Measurements from ENCODE around the gene PCDHGA10.
"Not testable (repeated sequence)": the region's sequence is repeated elsewhere in the genome, so short reads cannot be mapped to it uniquely, and the experiment has no call there.

PCDHGA10 gene

DNA sequence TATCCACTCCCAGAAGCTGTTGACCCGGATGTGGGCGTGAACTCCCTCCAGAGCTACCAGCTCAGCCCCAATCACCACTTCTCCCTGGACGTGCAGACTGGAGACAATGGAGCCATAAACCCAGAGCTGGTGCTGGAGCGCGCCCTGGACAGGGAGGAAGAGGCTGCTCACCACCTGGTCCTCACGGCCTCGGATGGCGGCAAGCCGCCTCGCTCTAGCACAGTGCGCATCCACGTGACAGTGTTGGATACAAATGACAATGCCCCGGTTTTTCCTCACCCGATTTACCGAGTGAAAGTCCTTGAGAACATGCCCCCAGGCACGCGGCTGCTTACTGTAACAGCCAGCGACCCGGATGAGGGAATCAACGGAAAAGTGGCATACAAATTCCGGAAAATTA is 19.5 kb upstream of the PCDHGA10 start:
- Histone ChIP-seq H3K4me1 (ENCODE audit: insufficient read depth, low read length, poor library complexity, severe bottlenecking) (no peaks in the 10 kb centered on the region), H3K4me2 (ENCODE audit: low read depth, low read length, poor library complexity, severe bottlenecking) (no peak overlapping the region), H3F3A (ENCODE audit: low read depth) (no peaks in the 10 kb centered on the region), H2AFZ (ENCODE audit: low read length) (no peak overlapping the region), H3K4me3 (ENCODE audit: low read length, poor library complexity, severe bottlenecking) (no peak overlapping the region), H3K36me3 (ENCODE audit: insufficient read depth, low read length) (no peaks in the 10 kb centered on the region), H4K20me1 (ENCODE audit: insufficient read depth, low read length, poor library complexity, severe bottlenecking) (no peaks in the 10 kb centered on the region), H3K9me2 (replicated peaks; ENCODE audit: low read depth, low read length) (no peaks in the 10 kb centered on the region), H3K79me2 (ENCODE audit: insufficient read depth, low read length) (no peaks in the 10 kb centered on the region), H3K27me3 (ENCODE audit: insufficient read depth, low read length, poor library complexity, severe bottlenecking) (no peaks in the 10 kb centered on the region), H3K9ac (ENCODE audit: low read depth, low read length, poor library complexity, severe bottlenecking) (no peak overlapping the region), H3K9me3 (ENCODE audit: insufficient read depth, low read depth, low read length) (no peaks in the 10 kb centered on the region)
- TF ChIP-seq EZH2phosphoT487 (IDR thresholded peaks at IDR 0.05; ENCODE audit: borderline replicate concordance) (no peak), CTCF (conservative IDR thresholded peaks at IDR 0.05; ENCODE audit: low read length) (no peak)

DNA sequence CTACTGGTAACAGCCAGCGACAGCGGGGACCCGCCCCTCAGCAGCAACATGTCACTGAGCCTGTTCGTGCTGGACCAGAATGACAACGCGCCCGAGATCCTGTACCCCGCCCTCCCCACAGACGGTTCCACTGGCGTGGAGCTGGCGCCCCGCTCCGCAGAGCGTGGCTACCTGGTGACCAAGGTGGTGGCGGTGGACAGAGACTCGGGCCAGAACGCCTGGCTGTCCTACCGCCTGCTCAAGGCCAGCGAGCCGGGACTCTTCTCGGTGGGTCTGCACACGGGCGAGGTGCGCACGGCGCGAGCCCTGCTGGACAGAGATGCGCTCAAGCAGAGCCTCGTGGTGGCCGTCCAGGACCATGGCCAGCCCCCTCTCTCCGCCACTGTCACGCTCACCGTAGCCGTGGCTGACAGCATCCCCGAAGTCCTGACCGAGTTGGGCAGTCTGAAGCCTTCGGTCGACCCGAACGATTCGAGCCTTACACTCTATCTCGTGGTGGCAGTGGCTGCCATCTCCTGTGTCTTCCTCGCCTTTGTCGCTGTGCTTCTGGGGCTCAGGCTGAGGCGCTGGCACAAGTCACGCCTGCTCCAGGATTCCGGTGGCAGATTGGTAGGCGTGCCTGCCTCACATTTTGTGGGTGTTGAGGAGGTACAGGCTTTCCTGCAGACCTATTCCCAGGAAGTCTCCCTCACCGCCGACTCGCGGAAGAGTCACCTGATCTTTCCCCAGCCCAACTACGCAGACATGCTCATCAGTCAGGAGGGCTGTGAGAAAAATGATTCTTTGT is 18.2 kb upstream of the PCDHGA10 start:
- H3K9me2 ChIP-seq (replicated peaks; ENCODE audit: low read depth, low read length); H3K4me2 ChIP-seq (ENCODE audit: low read depth, low read length, poor library complexity, severe bottlenecking); H3K4me3 ChIP-seq (ENCODE audit: low read length, poor library complexity, severe bottlenecking); H3F3A ChIP-seq (ENCODE audit: low read depth); H3K9me3 ChIP-seq (ENCODE audit: insufficient read depth, low read depth, low read length); H4K20me1 ChIP-seq (ENCODE audit: insufficient read depth, low read length, poor library complexity, severe bottlenecking); H3K4me1 ChIP-seq (ENCODE audit: insufficient read depth, low read length, poor library complexity, severe bottlenecking); H3K36me3 ChIP-seq (ENCODE audit: insufficient read depth, low read length); H3K27me3 ChIP-seq (ENCODE audit: insufficient read depth, low read length, poor library complexity, severe bottlenecking); H3K79me2 ChIP-seq (ENCODE audit: insufficient read depth, low read length); H2AFZ ChIP-seq (ENCODE audit: low read length); H3K9ac ChIP-seq (ENCODE audit: low read depth, low read length, poor library complexity, severe bottlenecking): not testable (repeated sequence)

DNA sequence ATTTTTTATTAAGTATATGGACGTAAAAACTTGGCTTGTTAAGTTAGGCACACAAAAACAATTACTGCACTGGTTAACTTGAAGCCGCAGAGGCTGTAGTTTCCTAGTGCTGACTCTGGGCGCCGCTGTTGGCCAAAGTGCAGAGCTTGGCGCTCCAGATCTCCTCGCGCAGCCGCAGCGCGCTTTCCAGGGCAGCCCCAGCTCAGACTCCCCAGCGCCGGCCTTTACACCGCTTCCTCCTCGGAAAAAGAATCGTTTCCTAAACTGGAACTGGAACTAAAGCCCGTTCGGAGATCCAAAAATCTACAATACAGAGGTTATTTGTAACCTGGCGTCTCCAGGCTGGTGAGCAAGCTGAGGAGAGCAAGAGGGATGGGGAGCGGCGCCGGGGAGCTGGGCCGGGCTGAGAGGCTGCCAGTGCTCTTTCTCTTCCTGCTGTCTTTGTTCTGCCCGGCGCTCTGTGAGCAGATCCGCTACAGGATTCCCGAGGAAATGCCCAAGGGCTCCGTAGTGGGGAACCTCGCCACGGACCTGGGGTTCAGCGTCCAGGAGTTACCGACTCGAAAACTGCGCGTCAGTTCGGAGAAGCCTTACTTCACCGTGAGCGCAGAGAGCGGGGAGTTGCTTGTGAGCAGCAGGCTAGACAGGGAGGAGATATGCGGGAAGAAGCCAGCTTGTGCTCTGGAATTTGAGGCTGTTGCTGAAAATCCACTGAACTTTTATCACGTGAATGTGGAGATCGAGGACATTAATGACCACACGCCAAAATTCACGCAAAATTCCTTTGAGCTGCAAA is 14.8 kb upstream of the PCDHGA10 start, which contains the start of gene PCDHGB5:
Gene PCDHGB5, plus strand, starts transcription at position 192 of the 796 bp plus-strand sequence. Its CDS starts 181 bp downstream, at position 373.
- not testable (repeated sequence) for H3K9me2 ChIP-seq (replicated peaks; ENCODE audit: low read depth, low read length); H3K36me3 ChIP-seq (ENCODE audit: insufficient read depth, low read length); H3K9ac ChIP-seq (ENCODE audit: low read depth, low read length, poor library complexity, severe bottlenecking); H3F3A ChIP-seq (ENCODE audit: low read depth); H3K27me3 ChIP-seq (ENCODE audit: insufficient read depth, low read length, poor library complexity, severe bottlenecking); H4K20me1 ChIP-seq (ENCODE audit: insufficient read depth, low read length, poor library complexity, severe bottlenecking); H3K4me3 ChIP-seq (ENCODE audit: low read length, poor library complexity, severe bottlenecking); H3K79me2 ChIP-seq (ENCODE audit: insufficient read depth, low read length); H2AFZ ChIP-seq (ENCODE audit: low read length); H3K4me2 ChIP-seq (ENCODE audit: low read depth, low read length, poor library complexity, severe bottlenecking); H3K4me1 ChIP-seq (ENCODE audit: insufficient read depth, low read length, poor library complexity, severe bottlenecking); H3K9me3 ChIP-seq (ENCODE audit: insufficient read depth, low read depth, low read length)
- TF ChIP-seq CTCF (conservative IDR thresholded peaks at IDR 0.05; ENCODE audit: low read length) = 0 out of 2 replicates have a peak, but pooled peaks have one; percentile 8
